ENCODE measurements around the gene GRIN3A.
A peak's percentile ranks its signal among the peaks of the same experiment; 100 is the strongest.

GRIN3A gene

GRCh38 chr9:101620452-101620851 is 118.0 kb downstream of the GRIN3A start:
- H3K36me3 ChIP-seq (replicated peaks) = no peaks in the 10 kb centered on the region
- in situ Hi-C loops (cut with HindIII; ENCODE audit: low pct_ligation_motif_present, low sequenced_read_pairs) = no loop called here
- H3K27ac ChIP-seq = no peak overlapping the region
- no peak for DNase-seq
- no peaks in the 10 kb centered on the region for H3K27me3 ChIP-seq (replicated peaks)
- TF ChIP-seq, protein P1, sequence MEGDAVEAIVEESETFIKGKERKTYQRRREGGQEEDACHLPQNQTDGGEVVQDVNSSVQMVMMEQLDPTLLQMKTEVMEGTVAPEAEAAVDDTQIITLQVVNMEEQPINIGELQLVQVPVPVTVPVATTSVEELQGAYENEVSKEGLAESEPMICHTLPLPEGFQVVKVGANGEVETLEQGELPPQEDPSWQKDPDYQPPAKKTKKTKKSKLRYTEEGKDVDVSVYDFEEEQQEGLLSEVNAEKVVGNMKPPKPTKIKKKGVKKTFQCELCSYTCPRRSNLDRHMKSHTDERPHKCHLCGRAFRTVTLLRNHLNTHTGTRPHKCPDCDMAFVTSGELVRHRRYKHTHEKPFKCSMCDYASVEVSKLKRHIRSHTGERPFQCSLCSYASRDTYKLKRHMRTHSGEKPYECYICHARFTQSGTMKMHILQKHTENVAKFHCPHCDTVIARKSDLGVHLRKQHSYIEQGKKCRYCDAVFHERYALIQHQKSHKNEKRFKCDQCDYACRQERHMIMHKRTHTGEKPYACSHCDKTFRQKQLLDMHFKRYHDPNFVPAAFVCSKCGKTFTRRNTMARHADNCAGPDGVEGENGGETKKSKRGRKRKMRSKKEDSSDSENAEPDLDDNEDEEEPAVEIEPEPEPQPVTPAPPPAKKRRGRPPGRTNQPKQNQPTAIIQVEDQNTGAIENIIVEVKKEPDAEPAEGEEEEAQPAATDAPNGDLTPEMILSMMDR (IDR thresholded peaks at IDR 0.05; ENCODE audit: low read depth, low read length, missing control alignments) = no peak
- H3K4me3 ChIP-seq (ENCODE audit: low read depth, low read length) = no peak overlapping the region

- H3K27me3 ChIP-seq (replicated peaks) = no peaks in the 10 kb centered on the region
- DNase-seq = no peak
- in situ Hi-C loops (cut with HindIII; ENCODE audit: low pct_ligation_motif_present, low sequenced_read_pairs) = no loop called here
- TF ChIP-seq, protein P1 (IDR thresholded peaks at IDR 0.05; ENCODE audit: low read depth, low read length, missing control alignments) = no peak
- H3K4me3 ChIP-seq (ENCODE audit: low read depth, low read length) = no peak overlapping the region
- H3K36me3 ChIP-seq (replicated peaks) = no peaks in the 10 kb centered on the region
- H3K27ac ChIP-seq = no peak overlapping the region
These were observed 119.7 kb downstream of the GRIN3A start for GRCh38 chr9:101618698-101619097.

DNA sequence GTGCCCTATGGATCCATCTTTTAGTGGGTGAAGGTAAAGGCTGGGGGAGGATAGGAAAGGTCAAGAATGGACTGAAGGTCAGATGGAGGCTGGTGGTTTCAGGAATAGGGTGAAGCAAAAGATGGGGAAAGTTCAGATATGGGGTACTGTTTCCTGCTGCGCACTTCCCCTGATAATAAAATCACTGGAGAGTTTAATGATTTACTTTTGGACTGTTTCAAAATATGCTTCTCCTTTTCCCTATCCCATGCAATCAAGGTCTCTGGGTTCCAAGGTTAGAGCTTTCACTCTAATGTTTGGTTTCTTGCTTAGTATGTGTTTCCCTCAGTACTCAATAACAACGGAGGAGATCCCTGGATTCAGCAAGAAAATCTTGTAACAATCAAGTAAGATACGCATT is 132.9 kb downstream of the GRIN3A start:
- in situ Hi-C loops (cut with HindIII; ENCODE audit: low pct_ligation_motif_present, low sequenced_read_pairs) = no loop called here
- H3K4me3 ChIP-seq (ENCODE audit: low read depth, low read length) = no peak overlapping the region

DNA sequence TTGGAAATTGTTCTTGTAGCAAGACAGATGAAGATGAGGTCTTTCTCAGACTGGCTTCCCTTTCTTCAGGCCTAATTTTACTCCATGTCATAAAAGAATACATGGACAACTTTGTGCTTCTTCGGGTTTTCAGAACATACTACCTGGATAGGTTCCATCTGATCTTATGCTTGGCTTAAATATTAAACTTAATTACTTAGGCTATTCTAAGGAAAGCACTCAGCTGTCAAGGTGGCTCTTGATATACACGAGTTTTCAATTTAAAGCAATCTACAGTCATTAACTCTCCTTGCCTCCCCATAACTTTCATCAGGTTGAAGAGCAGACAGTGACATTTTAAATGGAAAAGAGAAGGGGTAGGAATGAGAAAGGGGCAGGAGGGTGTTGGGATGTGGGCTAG is 134.2 kb downstream of the GRIN3A start:
- no peak for DNase-seq
- H3K36me3 ChIP-seq (replicated peaks) = no peaks in the 10 kb centered on the region
- H3K27me3 ChIP-seq (replicated peaks) = no peaks in the 10 kb centered on the region
- in situ Hi-C loops (cut with HindIII; ENCODE audit: low pct_ligation_motif_present, low sequenced_read_pairs) = no loop called here
- no peak overlapping the region for H3K4me3 ChIP-seq (ENCODE audit: low read depth, low read length)
- H3K27ac ChIP-seq = no peak overlapping the region
- TF ChIP-seq, protein P1 (IDR thresholded peaks at IDR 0.05; ENCODE audit: low read depth, low read length, missing control alignments) = no peak

More for the DNA sequence above, 132.9 kb downstream of the GRIN3A start:
- TF ChIP-seq, protein P1 (IDR thresholded peaks at IDR 0.05; ENCODE audit: low read depth, low read length, missing control alignments) = no peak
- Histone ChIP-seq H3K36me3 (replicated peaks) (no peaks in the 10 kb centered on the region), H3K27me3 (replicated peaks) (no peaks in the 10 kb centered on the region), H3K27ac (no peak overlapping the region)
- no peak for DNase-seq

- in situ Hi-C loops (cut with HindIII; ENCODE audit: low pct_ligation_motif_present, low sequenced_read_pairs) = no loop called here
- Histone ChIP-seq H3K4me3 (ENCODE audit: low read depth, low read length) (no peak overlapping the region), H3K27me3 (replicated peaks) (no peaks in the 10 kb centered on the region), H3K27ac (no peak overlapping the region), H3K36me3 (replicated peaks) (no peaks in the 10 kb centered on the region)
- peak; percentile 37 for DNase-seq
- TF ChIP-seq, protein P1 (IDR thresholded peaks at IDR 0.05; ENCODE audit: low read depth, low read length, missing control alignments) = peak; percentile 70
These were observed 136.3 kb downstream of the GRIN3A start for GRCh38 chr9:101601904-101602765.

All from brain microvascular endothelial cell (primary cell).